ENCODE results near the gene UBE3D.
"Not testable (repeated sequence)": the region's sequence is repeated elsewhere in the genome, so short reads cannot be mapped to it uniquely, and the experiment has no call there.

Gene UBE3D

GRCh38 chr6:82970839-82971238, 94.8 kb downstream of the UBE3D start:
- no peak for DNase-seq

DNA sequence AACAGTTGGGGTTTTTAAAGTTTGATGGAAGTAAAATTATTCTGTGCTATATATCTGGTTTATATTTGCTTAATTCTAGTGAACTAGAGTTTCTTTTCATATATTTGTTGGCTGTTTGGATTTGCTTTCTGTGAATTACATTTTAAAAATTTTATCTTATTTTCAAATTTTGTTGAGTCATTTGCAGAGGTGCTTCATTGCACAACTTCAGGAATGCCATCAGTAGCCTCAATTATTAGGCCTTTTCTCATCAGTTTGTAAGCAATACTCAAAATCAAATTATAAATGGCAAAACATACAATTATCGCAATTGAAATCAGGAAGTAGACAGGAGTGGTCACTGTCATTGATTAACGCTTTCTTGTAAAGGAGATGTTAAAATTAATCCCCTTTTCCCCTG, 96.9 kb downstream of the UBE3D start:
- no peak for DNase-seq

- no peak for DNase-seq
Observed at GRCh38 chr6:82963191-82963925, 102.3 kb downstream of the UBE3D start.

- DNase-seq = no peak
Observed at GRCh38 chr6:82959385-82959941, 106.2 kb downstream of the UBE3D start.

GRCh38 chr6:82958551-82958950, 107.1 kb downstream of the UBE3D start:
- no peak for DNase-seq

DNA sequence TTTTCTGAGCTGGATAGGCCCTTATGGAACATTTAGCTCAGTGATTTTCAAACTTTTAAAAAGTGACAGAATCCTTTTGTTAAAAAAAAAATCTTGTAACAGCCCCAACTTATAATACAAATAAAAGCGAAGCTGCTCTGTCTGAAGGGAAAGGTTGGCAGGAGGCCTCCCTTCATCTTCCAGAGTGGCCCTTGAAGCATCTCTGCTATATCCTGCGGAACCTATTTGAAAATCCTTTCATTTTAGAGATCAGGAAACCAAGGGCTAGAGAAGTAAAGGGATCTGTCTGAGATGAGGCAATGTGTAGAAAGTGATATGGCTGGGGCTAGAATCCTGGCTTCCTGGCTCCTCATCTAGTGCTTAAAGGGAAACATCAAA, 107.8 kb downstream of the UBE3D start:
- DNase-seq = no peak

GRCh38 chr6:82957171-82957867, 108.3 kb downstream of the UBE3D start:
- DNase-seq = no peak

GRCh38 chr6:82955841-82956240, 109.8 kb downstream of the UBE3D start:
- DNase-seq = no peak

DNA sequence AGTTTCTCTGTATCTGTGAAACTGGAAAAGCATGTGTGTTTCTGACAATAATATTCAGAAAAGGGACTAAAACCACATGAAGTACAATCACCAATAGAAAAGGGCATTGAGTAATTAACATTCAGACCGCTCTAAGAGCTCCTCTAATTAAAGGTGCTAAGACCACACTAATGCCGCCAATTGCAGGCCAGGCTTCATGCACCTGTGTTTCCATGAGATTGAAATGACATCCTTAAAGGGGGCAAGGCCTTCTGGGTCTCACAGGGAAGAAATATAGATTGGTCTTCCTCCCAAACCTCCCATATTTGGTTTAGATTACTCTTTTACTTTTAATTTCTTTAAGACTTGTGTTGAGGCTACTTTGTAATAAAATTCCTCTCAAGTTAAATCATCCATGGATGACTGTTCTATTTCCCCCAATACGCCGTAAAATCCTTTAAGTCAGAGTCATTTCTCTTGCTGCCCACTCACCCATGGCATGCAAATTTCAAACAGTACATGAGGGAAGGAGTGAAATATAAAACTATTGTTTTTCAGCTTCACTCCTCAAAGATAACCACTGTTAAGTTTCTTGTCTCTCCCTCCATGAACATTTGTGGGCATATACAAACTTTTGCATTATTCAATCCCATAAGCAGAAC, 110.6 kb downstream of the UBE3D start:
- DNase-seq = no peak

DNA sequence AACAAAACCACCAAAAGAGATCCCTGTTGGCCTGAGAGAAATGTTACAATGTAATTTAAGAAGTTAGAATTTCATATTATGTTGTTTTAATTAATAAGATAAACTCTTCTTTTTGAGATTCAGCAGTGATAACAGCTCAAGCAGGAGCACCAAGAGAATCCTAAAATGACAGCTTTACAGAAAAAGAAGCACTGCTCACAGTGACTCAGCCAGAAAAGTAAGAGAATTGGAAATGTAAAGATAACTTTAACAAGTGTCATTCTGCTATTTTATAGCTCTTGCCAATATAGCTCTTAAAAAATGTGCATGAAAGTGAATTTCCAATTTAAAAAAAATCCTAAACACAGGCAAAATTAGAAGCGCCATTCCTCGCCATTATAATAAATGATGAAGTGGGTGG, 111.3 kb downstream of the UBE3D start:
- no peak for DNase-seq

DNA sequence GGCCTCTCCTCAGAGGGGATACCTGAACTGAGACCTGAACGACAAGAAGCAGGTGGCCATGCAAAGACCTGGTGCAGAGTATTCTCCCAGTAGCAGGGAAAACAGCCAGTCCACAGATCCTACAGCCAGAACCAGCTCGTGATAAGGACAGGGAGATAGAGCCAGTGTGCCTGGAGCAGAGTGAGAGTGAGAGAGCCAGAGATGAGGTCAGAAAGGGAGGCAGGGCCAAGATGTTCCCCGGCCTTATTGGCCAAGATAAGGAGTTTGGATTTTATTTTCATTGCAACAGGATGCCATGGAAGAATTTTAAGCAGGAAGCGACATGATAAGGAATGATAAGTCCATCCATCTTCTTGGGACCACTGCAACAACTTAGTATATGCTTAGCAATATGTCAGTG, 111.8 kb downstream of the UBE3D start:
- no peak for DNase-seq

DNA sequence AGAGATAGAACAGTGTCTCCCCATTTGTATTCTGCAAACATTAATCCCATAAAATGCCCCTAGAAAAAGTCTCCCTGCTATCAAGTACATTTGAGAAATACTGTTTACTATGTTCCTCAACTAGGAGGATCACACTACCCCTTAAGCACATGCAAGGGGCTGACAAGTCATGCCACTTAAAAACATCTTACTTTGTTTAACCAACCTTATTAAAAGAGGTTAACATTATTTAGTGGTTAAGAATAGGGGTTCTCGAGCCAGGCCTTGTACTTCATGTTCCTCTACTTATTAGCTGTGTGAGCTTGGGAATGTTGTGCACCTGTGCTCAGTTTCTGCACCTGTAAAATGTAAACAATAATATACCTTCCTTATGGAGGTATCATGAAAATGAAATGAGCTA, 113.7 kb downstream of the UBE3D start:
- DNase-seq = no peak

GRCh38 chr6:82951389-82951788, 114.3 kb downstream of the UBE3D start:
- no peak for DNase-seq

GRCh38 chr6:82930915-82931314, 134.7 kb downstream of the UBE3D start:
- DNase-seq = not testable (repeated sequence)

DNA sequence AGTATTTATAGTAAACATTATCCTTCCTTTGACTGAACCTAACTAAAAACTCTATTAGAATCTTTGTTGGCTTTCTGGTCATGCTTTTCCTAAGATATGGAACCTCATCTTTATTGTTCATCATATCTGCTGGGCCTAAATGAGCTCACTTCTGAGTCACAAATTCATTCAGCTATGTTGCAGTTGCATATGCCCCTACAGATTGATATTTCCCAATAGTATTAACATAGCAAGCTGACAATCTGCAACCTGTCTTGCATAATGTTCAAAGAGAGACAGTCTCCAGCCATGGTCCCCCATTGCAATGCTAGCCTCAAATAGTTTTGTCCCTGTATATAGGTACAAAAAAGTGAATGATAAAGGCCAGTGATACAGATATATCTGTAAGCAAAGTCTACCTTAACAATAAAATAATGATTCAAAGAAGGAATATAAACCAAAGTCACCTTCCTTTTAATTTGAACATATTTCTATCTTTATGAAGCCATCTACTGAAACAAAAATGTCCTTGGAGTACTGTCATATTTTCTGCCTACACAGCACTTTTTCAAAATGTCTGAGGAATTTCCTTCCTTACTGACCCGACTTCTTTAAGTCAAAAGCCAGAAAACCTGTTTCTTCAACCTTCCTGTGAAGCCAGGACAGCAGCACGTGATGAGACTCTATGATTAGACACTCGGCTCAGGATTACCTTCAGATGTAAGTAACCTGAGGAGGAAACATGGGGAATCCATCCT, 140.7 kb downstream of the UBE3D start:
- DNase-seq = no peak

DNA sequence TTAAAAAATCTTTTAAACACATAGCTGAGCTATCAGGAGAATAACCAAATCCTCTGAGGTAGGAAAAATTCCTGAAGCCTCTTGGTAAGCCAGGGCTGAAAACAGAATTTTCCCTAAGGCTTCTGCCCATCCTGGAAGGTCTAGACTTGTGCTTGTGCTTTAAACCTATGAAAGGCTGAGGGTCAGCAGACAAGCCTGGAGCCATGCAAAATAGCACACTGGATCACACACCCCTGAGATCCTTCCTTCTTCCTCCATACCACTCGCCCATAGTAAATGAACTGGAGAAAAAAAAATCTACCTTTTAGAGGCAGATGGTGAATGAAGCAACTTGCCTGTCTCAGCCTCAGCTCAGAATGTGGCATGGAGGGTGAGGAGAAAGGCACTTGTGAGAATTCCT, 144.4 kb downstream of the UBE3D start:
- no peak for DNase-seq

DNA sequence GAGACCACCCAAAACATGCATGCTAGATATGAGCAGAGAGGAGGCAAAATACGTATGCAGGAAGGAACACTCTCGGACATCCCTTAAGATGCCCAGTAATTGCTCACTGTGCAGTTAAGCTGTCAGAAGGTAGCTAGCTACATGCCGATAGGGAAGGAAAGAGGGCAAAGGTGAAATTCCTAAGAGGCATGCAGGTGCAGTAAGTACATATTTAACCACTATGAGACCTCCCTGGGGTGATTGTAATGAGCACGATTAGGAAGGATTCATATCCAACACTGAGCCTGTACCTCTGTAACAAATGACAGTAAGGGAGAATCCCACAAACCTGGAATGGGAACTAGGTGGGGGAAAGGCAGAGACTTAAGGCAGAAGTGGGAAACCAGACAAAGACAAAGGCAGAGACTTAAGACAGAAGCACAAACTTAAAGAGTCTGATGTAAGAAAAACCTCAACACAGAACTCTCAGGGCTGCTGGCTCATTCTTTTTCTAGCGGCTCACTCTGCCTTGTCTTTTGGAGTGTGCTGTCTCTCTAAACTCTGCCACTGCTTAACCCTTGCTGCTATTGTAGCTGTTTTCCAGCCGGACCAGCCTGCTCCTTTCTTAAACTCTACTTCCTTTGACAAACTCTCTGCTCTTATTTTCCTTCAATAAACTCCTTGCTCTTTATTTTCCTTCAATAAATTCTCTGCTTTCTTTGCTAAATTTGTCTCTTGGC, 148.1 kb downstream of the UBE3D start:
- no peak for DNase-seq

DNA sequence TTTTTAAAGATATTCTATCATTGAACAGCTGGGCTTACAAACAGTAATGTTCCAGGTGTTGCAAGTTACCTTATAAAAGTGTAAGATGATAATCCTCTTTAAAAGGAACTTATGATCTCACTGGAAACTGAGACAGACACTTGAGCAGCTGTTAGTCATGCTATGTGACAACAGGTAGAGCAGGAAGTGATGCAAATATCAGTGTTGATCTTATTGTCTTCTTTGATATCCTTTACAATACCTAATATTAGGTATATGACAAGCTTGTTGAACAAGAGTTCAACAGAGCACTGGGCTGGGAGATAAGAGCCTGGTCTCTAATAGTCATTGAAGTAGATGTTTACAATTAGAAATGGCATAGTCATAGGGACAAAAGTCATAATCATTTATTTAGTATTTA, 150.0 kb downstream of the UBE3D start:
- DNase-seq = no peak

DNA sequence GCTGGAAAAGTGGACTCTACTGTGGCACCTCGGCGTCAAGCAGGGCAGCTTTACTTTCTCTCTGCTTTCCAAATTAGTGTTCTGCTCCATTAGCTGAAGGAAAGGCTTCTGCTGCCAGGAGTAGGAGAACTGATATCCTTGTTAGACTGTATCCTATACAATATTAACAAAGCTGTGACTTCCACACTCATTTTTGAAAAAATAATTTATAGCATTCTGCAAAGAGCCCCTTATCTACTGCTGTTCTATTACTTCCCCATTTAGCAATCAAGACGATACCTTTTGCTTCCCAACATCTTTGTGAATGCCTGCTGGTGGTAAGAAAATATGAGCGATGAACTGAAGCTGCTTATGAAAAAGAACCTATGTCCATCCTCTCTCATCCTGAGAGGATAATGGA, 151.1 kb downstream of the UBE3D start:
- DNase-seq = no peak

DNA sequence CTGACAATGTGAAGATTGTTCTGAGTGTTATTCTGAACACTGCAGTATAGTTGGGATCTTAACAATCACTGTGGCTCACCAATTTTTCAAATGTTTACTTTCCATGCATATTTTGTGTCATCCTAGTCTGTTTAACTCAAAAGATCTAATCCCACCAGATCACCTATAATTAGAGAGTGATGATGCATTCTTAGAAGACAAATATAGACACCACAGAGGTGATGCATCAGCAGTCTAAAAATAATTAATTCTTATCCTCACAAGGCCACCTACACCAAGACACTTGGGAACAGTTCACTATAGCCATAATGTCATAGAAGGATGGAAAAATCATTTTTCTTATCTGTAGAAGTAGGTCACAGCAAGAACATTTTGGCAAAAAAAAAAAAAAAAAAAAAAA, 154.8 kb downstream of the UBE3D start:
- DNase-seq = no peak

- DNase-seq = no peak
Observed at GRCh38 chr6:82910395-82910794, 155.2 kb downstream of the UBE3D start.

- DNase-seq = no peak
Observed at GRCh38 chr6:82909551-82909950, 156.1 kb downstream of the UBE3D start.

- no peak for DNase-seq
Observed at GRCh38 chr6:82908661-82909060, 157.0 kb downstream of the UBE3D start.
